Adipocyte (in vitro differentiated cells): ENCODE data around the gene ITGB2.

Experiments
- DNase-seq: peaks from one replicate; pipeline ENCODE4 v3.0.0-alpha.2; 2015; ENCODE audit warnings: low read depth
- H3K27me3 ChIP-seq: replicated peaks from 2 replicates; pipeline ENCODE4 v1.7.0; 2013; ENCODE audit warnings: mild to moderate bottlenecking, low read length, moderate library complexity; ENCODE audit not compliant: control insufficient read depth, insufficient read depth
- H3K36me3 ChIP-seq: 2 replicates; pipeline ENCODE4 v1.7.0; 2013; ENCODE audit warnings: low read length, mild to moderate bottlenecking, moderate library complexity; ENCODE audit not compliant: control insufficient read depth, insufficient read depth, severe bottlenecking
- H3K4me1 ChIP-seq: 2 replicates; pipeline ENCODE4 v1.7.0; 2013; ENCODE audit warnings: mild to moderate bottlenecking, low read length, moderate library complexity; ENCODE audit not compliant: control insufficient read depth, insufficient read depth
- H3K4me3 ChIP-seq: 2 replicates; pipeline ENCODE4 v1.7.0; 2013; ENCODE audit warnings: mild to moderate bottlenecking, low read length, moderate library complexity
- H3K9ac ChIP-seq: 2 replicates; pipeline ENCODE4 v1.7.0; 2013; ENCODE audit warnings: mild to moderate bottlenecking, low read length, moderate library complexity
- H3K9me3 ChIP-seq: 2 replicates; pipeline ENCODE4 v1.7.0; 2013; ENCODE audit warnings: mild to moderate bottlenecking, low read length, moderate library complexity; ENCODE audit not compliant: control insufficient read depth

The ITGB2 gene

GRCh38 chr21:44920694-44921604 is at the start of gene ITGB2:
Gene ITGB2 (minus strand): TSS chr21:44920899. CDS start chr21:44910782, 10,117 bp downstream.
- H3K4me3 ChIP-seq: no peak within 1 kb of the TSS

GRCh38 chr21:44969931-44970755 is 49.4 kb upstream of the ITGB2 start:
- Histone ChIP-seq H3K4me3 (no peak overlapping the region), H3K36me3 (peaks cover 13% of the 10 kb centered on the region), H3K4me1 (peaks cover 31% of the 10 kb centered on the region), H3K27me3 (no peaks in the 10 kb centered on the region), H3K9ac (no peak overlapping the region), H3K9me3 (no peaks in the 10 kb centered on the region)
- no peak for DNase-seq

More at GRCh38 chr21:44920694-44921604, at the start of gene ITGB2:
- Histone ChIP-seq H3K27me3 (peaks cover 43% of the 10 kb centered on the region), H3K36me3 (no peaks in the 10 kb centered on the region), H3K9ac (no peak within 1 kb of the TSS), H3K9me3 (no peaks in the 10 kb centered on the region), H3K4me1 (peaks cover 12% of the 10 kb centered on the region)
- DNase-seq: no peak

GRCh38 chr21:44969066-44969670 is 48.5 kb upstream of the ITGB2 start:
- Histone ChIP-seq H3K9ac (no peak overlapping the region), H3K9me3 (no peaks in the 10 kb centered on the region), H3K36me3 (peaks cover 10% of the 10 kb centered on the region), H3K4me1 (peaks cover 37% of the 10 kb centered on the region), H3K27me3 (no peaks in the 10 kb centered on the region), H3K4me3 (no peak overlapping the region)
- no peak for DNase-seq

GRCh38 chr21:44967082-44968047 is 46.7 kb upstream of the ITGB2 start:
- no peak overlapping the region for H3K4me3 ChIP-seq
- no peaks in the 10 kb centered on the region for H3K9me3 ChIP-seq
- H3K4me1 ChIP-seq: peaks cover 40% of the 10 kb centered on the region
- no peak for DNase-seq
- no peaks in the 10 kb centered on the region for H3K27me3 ChIP-seq
- peaks cover 6% of the 10 kb centered on the region for H3K36me3 ChIP-seq
- H3K9ac ChIP-seq: peak overlapping the region; percentile 24

GRCh38 chr21:44966135-44967081 is 45.7 kb upstream of the ITGB2 start:
- H3K4me3 ChIP-seq: no peak overlapping the region
- H3K9ac ChIP-seq: peak overlapping the region; percentile 24
- H3K4me1 ChIP-seq: peaks cover 47% of the 10 kb centered on the region
- no peaks in the 10 kb centered on the region for H3K9me3 ChIP-seq
- peaks cover 13% of the 10 kb centered on the region for H3K36me3 ChIP-seq
- DNase-seq: no peak
- no peaks in the 10 kb centered on the region for H3K27me3 ChIP-seq

- Histone ChIP-seq H3K4me1 (peaks cover 47% of the 10 kb centered on the region), H3K36me3 (peaks cover 17% of the 10 kb centered on the region), H3K27me3 (no peaks in the 10 kb centered on the region), H3K9me3 (no peaks in the 10 kb centered on the region), H3K9ac (no peak overlapping the region), H3K4me3 (no peak overlapping the region)
- DNase-seq: peak; percentile 26
These were observed 44.7 kb upstream of the ITGB2 start for GRCh38 chr21:44965251-44966022.

GRCh38 chr21:44964381-44964780 is 43.7 kb upstream of the ITGB2 start:
- no peaks in the 10 kb centered on the region for H3K27me3 ChIP-seq
- no peaks in the 10 kb centered on the region for H3K9me3 ChIP-seq
- no peak overlapping the region for H3K4me3 ChIP-seq
- no peak for DNase-seq
- no peak overlapping the region for H3K9ac ChIP-seq
- H3K36me3 ChIP-seq: peaks cover 19% of the 10 kb centered on the region
- H3K4me1 ChIP-seq: peaks cover 54% of the 10 kb centered on the region

GRCh38 chr21:44962403-44962966 is 41.8 kb upstream of the ITGB2 start:
- Histone ChIP-seq H3K9me3 (no peaks in the 10 kb centered on the region), H3K27me3 (no peaks in the 10 kb centered on the region), H3K4me1 (peaks cover 62% of the 10 kb centered on the region), H3K36me3 (peaks cover 15% of the 10 kb centered on the region), H3K9ac (no peak overlapping the region), H3K4me3 (no peak overlapping the region)
- DNase-seq: peak; percentile 92
